ENCODE data around the gene SLC7A8. TPM values are rescaled to one million over a fixed set of nuclear protein-coding genes. Genes with fewer than 3 reads are reported as not detected.

Gene SLC7A8
- total RNA-seq, 2 experiments from 2014 or later, result 0.73 to 0.80 TPM

DNA sequence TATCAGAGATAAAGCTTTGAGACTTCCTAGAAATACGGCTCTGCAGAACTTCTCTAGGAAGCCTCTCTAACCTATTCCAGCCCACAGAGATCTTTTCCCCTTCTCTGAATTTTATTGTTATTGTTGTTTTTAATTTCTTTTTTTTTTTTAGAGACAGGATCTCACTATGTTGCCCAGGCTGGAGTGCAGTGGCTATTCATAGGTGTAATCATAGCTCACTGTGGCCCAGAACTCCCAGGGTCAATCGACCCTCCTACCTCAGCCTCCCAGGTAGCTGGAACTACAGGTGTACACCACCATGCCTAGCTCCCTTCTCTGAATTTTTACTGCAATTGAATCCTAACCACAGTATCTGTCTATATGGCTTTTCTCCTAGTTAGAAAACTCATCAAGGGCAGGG lies 19.6 kb downstream of the SLC7A8 start:
- H3K9me3 ChIP-seq (ENCODE audit: control insufficient read depth in 1 of 2, insufficient read depth in 1 of 2, low read length in 2 of 2), result no peaks in the 10 kb centered on the region
- intact Hi-C loops (cut with DNase I, micrococcal nuclease), result no loop called here
- H3K27me3 ChIP-seq (ENCODE audit: control insufficient read depth in 1 of 2, insufficient read depth in 2 of 2, low read length in 2 of 2), result no peaks in the 10 kb centered on the region
- Mint-ChIP-seq H3K36me3 (ENCODE audit: low read depth) (no peaks in the 10 kb centered on the region), H3K27ac (no peak overlapping the region), H3K4me1 (ENCODE audit: low read depth) (peaks cover 14% of the 10 kb centered on the region), H3K27me3 (no peaks in the 10 kb centered on the region), H3K9me3 (no peaks in the 10 kb centered on the region), H3K4me3 (no peak overlapping the region)
- no peaks in the 10 kb centered on the region for H3K36me3 ChIP-seq (ENCODE audit: insufficient read depth, low read length)
- POLR2A ChIA-PET, result no interaction called here
- TF ChIP-seq, protein P1, sequence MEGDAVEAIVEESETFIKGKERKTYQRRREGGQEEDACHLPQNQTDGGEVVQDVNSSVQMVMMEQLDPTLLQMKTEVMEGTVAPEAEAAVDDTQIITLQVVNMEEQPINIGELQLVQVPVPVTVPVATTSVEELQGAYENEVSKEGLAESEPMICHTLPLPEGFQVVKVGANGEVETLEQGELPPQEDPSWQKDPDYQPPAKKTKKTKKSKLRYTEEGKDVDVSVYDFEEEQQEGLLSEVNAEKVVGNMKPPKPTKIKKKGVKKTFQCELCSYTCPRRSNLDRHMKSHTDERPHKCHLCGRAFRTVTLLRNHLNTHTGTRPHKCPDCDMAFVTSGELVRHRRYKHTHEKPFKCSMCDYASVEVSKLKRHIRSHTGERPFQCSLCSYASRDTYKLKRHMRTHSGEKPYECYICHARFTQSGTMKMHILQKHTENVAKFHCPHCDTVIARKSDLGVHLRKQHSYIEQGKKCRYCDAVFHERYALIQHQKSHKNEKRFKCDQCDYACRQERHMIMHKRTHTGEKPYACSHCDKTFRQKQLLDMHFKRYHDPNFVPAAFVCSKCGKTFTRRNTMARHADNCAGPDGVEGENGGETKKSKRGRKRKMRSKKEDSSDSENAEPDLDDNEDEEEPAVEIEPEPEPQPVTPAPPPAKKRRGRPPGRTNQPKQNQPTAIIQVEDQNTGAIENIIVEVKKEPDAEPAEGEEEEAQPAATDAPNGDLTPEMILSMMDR (IDR thresholded peaks at IDR 0.05), result no peak
- H3K4me3 ChIP-seq (ENCODE audit: low read length), result no peak overlapping the region
- DNase-seq (no peak), ATAC-seq (ENCODE audit: poor library complexity) (no peak)
- H3K27ac ChIP-seq (ENCODE audit: low read depth in 1 of 2, low read length in 2 of 2), result no peak overlapping the region
- H3K4me1 ChIP-seq (ENCODE audit: insufficient read depth, low read length), result peaks cover 18% of the 10 kb centered on the region
- CTCF ChIA-PET, result interaction anchor here (0.7 kb wide), 1 partner anchor 37 kb away, joined by 3 read pairs; no protein-coding TSS in a partner anchor

DNA sequence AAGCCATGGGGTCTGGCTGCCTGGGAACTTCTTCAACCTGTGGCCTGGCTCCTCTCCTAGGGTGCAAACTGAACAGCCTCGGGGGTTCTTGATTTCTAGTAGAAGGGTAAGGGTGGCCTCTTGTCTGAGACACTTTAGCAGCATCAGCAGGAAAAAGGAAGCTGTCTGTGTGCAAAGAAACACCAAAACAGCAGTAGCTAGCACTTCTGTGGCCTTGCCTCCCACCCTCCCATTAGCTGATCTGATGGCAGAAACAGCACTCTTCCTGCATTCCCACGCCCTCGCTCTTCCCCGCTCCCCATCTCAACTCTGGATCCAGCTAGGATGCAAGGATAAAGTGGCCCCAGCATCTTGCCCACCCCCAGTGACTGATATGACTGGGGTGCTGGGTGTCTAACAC lies 20.7 kb downstream of the SLC7A8 start:
- Mint-ChIP-seq H3K36me3 (ENCODE audit: low read depth) (no peaks in the 10 kb centered on the region), H3K27ac (peak overlapping the region; percentile 2), H3K4me3 (no peak overlapping the region), H3K27me3 (no peaks in the 10 kb centered on the region), H3K4me1 (ENCODE audit: low read depth) (peaks cover 14% of the 10 kb centered on the region), H3K9me3 (no peaks in the 10 kb centered on the region)
- ATAC-seq (ENCODE audit: poor library complexity) (no peak), DNase-seq (no peak)
- no peak overlapping the region for H3K27ac ChIP-seq (ENCODE audit: low read depth in 1 of 2, low read length in 2 of 2)
- no peaks in the 10 kb centered on the region for H3K36me3 ChIP-seq (ENCODE audit: insufficient read depth, low read length)
- POLR2A ChIA-PET, result no interaction called here
- TF ChIP-seq, protein P1 (IDR thresholded peaks at IDR 0.05), result no peak
- H3K4me3 ChIP-seq (ENCODE audit: low read length), result no peak overlapping the region
- CTCF ChIA-PET, result no interaction called here
- H3K9me3 ChIP-seq (ENCODE audit: control insufficient read depth in 1 of 2, insufficient read depth in 1 of 2, low read length in 2 of 2), result no peaks in the 10 kb centered on the region
- intact Hi-C loops (cut with DNase I, micrococcal nuclease), result no loop called here
- H3K27me3 ChIP-seq (ENCODE audit: control insufficient read depth in 1 of 2, insufficient read depth in 2 of 2, low read length in 2 of 2), result no peaks in the 10 kb centered on the region
- peaks cover 18% of the 10 kb centered on the region for H3K4me1 ChIP-seq (ENCODE audit: insufficient read depth, low read length)

DNA sequence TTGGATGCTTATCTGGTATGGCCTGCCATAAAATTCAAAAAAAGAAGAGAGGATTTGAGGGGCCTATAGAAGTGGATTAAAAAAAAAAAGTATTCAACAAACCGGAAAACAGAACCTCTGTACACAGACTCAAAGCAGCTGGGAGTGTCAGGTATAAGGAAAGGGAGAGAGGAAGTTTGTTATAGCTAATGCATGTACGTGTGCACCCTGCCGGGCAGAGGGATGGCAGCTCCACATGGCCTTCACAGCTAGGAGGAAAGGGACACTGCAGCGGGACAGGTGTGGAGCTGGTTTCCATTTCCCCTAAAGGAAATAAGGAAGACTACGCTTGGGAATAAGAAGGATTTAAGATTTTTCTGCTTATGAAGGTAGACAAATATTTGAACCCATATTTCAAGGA lies 21.5 kb downstream of the SLC7A8 start:
- ATAC-seq (ENCODE audit: poor library complexity) (no peak), DNase-seq (no peak)
- H3K4me1 ChIP-seq (ENCODE audit: insufficient read depth, low read length), result peaks cover 18% of the 10 kb centered on the region
- no peak overlapping the region for H3K27ac ChIP-seq (ENCODE audit: low read depth in 1 of 2, low read length in 2 of 2)
- Mint-ChIP-seq H3K27ac (peak overlapping the region; percentile 2), H3K36me3 (ENCODE audit: low read depth) (no peaks in the 10 kb centered on the region), H3K4me1 (ENCODE audit: low read depth) (peaks cover 14% of the 10 kb centered on the region), H3K9me3 (no peaks in the 10 kb centered on the region), H3K27me3 (no peaks in the 10 kb centered on the region), H3K4me3 (no peak overlapping the region)
- intact Hi-C loops (cut with DNase I, micrococcal nuclease), result no loop called here
- ChIA-PET CTCF (interaction anchor here (0.6 kb wide), 1 partner anchor 312 kb away, joined by 3 read pairs; no protein-coding TSS in a partner anchor), POLR2A (interaction anchor here (1.0 kb wide), 1 partner anchor 10 kb away, joined by 3 read pairs; no protein-coding TSS in a partner anchor)
- H3K27me3 ChIP-seq (ENCODE audit: control insufficient read depth in 1 of 2, insufficient read depth in 2 of 2, low read length in 2 of 2), result no peaks in the 10 kb centered on the region
- no peak overlapping the region for H3K4me3 ChIP-seq (ENCODE audit: low read length)
- H3K36me3 ChIP-seq (ENCODE audit: insufficient read depth, low read length), result no peaks in the 10 kb centered on the region
- no peaks in the 10 kb centered on the region for H3K9me3 ChIP-seq (ENCODE audit: control insufficient read depth in 1 of 2, insufficient read depth in 1 of 2, low read length in 2 of 2)
- TF ChIP-seq, protein P1 (IDR thresholded peaks at IDR 0.05), result no peak
